Measurements from ENCODE around the gene ITGA8. TPM values are rescaled to one million over a fixed set of nuclear protein-coding genes. Genes with fewer than 3 reads are reported as not detected.
A peak's percentile ranks its signal among the peaks of the same experiment; 100 is the strongest.
"Not testable (repeated sequence)": the region's sequence is repeated elsewhere in the genome, so short reads cannot be mapped to it uniquely, and the experiment has no call there.

Gene ITGA8
- total RNA-seq, 1 donor from 2014 or later = 2.8 TPM

DNA sequence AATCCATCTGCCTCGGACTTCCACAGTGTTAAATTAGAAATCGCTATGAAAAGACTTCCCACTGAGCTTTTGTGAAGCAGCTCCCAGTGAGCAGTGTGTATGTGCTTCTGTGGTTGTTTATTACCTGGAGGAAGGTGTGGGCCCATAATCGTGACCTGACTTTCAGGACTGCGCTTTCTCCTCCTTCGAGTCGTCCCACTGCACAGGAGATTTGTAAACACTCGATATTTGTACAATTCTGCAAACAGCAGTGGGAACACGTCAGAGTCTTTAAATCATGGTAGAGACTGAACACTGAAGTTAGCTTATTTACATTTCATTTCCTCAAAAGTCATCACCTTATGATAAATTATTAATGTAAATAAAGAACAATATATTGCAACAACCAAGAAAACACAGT lies 171.4 kb downstream of the ITGA8 start:
- no peak for DNase-seq

DNA sequence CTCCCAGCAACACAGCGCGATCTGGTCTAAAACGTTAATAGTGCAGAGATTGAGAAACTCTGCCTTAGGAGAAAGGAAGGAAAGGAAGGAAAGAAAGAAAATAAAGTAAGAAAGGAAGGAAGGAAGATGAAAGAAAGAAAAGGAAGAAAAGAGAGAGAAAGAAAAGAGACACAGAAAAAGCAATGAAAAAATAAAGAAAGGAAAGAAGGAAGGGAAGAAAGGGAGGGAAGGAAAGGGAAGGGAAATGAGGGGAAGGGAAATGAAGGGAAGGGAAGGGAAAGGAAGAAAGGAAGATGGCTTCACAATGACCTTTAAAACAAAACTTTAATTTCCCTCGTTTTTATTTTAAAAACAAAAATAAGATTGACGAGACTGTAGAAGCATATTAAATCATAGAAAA lies 173.1 kb downstream of the ITGA8 start:
- DNase-seq = no peak

DNA sequence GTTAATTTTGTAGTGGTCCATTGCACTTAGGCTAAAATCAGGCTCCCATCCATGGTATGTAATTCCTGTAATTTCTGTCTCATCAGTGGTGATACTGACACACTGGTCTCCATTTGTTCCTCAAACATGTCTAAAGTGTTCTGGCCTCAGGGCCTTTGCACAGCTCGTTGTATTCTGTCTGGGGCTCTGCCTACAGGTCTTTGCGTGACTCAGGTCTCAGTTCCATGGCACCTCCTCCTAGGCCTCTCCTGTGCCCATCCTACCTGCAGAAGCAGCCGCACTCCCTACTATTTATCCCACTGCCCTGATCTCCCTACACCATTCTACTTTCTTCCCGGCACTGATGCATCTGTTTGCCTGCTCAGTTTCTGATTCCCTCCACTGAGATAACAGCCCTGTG lies 173.8 kb downstream of the ITGA8 start:
- DNase-seq = no peak

GRCh38 chr10:15545266-15545665 lies 174.5 kb downstream of the ITGA8 start:
- no peak for DNase-seq

GRCh38 chr10:15543994-15544393 lies 175.7 kb downstream of the ITGA8 start:
- no peak for DNase-seq

GRCh38 chr10:15542817-15543216 lies 176.9 kb downstream of the ITGA8 start:
- DNase-seq = no peak

- DNase-seq = no peak
Observed at GRCh38 chr10:15541376-15541775, 178.3 kb downstream of the ITGA8 start.

DNA sequence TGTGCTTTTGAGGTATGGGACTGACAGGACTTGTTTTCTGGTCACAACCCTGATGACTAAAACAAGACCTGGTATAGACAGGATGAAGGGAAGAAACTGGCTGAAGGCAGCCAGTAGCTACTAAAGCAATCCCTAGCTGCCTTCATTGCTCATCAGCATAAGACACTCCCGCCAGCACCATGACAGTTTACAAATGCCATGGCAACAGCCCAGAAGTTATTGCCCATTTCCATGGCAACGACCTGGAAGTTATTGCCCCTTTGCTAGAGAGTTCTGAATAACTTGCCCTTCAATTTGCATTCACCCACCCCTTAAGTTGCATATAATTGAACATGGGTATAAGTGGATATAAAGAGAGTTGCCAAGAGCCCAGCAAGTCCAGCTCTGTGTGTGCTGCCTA lies 179.0 kb downstream of the ITGA8 start:
- DNase-seq = no peak

GRCh38 chr10:15539262-15539661 lies 180.5 kb downstream of the ITGA8 start:
- DNase-seq = no peak

DNA sequence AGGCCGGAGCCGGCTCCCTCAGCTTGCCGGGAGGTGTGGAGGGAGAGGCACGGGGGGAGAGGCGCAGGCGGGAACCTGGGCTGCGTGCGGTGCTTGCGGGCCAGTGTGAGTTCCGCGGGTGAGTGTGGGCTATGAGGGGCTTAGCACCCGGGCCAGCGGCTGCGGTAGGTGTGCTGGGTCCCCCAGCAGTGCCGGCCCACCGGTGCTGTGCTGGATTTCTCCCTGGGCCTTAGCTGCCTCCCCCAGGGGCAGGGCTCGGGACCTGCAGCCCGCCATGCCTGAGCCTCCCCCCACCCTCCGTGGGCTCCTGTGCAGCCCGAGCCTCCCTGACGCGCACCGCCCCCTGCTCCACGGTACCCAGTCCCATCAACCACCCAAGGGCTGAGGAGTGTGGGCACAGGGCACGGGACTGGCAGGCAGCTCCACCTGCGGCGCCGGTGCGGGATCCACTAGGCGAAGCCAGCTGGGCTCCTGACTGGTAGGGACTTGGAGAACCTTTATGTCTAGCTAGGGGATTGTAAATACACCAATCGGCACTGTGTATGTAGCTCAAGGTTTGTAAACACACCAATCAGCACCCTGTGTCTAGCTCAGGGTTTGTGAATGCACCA lies 184.7 kb downstream of the ITGA8 start:
- not testable (repeated sequence) for DNase-seq

DNA sequence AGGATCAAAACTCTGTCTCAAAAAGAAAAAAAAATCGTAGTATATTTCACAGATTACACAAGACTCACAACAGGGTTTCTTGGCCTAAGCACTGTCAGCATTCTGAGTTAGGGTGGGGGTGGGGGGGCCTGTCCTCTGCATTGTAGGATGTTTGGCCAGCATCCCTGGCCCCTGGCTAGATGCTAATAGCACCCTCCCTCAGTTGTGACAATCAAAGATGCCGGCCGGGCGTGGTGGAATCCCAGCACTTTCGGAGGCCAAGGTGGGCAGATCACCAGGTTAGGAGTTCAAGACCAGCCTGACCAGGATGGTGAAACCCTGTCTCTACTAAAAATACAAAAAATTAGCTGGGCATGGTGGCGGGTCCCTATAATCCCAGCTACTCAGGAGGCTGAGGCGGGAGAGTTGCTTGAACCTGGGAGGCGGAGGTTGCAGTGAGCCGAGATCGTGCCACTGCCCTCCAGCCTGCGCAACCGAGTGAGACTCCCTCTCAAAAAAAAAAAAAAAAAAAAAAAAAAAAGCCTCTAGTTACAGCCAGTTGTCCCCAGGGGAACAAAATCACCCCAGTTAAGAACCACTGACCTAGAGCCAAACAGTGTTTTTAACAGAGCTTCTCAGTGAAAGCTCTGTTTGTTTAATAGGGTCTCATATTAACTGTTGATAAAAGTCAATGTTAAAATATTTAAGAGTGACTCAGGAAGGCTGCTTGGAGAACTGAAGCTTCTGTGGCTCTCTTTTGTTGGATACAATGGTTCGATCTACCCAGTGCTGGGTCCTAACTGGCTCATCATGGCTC lies 187.6 kb downstream of the ITGA8 start:
- no peak for DNase-seq

GRCh38 chr10:15528859-15529239 lies 190.9 kb downstream of the ITGA8 start:
- DNase-seq = no peak

- DNase-seq = no peak
Observed at GRCh38 chr10:15526754-15527153, 193.0 kb downstream of the ITGA8 start.

DNA sequence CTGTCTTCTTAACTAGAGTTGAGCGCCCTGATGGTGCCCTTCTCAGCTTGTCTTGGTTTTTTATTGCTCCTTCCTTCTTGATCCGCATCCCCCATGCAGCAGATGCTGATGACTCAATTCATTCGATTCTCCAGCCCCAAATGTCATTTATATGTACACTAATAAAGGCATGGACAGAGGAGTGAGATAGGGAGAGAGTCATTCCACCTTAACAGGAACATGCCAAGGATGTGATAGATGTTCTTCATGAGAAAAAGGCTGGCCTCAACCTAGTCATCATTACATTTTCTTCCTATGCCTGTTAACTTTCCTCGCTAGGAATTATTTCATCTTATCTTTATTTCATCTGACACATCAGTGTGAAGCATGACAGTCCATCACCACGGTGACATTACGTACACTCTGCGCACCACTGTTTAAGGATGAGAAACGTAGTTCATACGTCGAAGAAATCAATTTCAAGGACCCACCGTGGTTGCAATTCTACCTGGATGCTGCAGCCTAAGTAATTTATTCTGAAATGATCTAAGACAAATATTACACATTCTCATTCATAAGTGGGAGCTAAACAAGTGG lies 198.3 kb downstream of the ITGA8 start:
- no peak for DNase-seq

- DNase-seq = no peak
Observed at GRCh38 chr10:15518250-15518649, 201.5 kb downstream of the ITGA8 start.

DNA sequence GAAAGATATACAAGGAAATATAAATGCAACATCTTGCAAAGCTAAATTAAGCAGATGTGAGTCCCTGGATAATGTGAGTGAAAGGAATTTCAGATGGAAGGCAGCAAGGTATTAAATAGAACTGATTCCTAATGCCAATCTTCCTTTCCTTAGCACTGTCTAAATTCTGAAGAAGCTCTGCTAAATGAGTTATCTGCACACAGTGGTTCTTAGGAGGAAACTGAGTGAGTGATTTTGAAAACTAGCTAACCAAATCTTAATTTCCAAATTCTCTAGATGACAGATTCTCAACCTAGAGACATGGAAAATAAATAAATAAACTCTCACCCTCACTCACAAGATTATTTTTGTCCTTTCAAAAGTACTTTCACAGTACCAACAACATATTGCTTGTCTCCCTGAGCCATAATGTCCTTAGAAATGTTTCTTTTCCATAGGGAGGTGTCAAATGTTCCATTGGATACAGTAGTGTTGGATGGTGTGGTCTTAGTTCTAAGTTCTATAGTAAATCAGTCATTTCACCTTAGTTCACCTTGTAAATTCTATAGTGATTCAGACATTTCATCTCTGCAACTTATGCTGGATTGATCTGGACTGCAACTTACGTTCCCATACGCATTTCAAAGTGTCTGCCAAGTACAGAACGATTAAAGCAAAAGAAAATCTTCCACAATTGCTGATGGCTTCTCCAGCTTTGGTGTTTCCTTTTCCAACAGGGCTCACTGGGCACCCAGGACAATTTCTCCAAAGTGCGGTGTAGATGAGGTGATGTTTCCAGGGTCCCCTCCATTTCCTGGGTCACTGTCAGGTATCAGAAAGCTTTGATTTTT lies 203.3 kb downstream of the ITGA8 start:
- DNase-seq = no peak

GRCh38 chr10:15515202-15515601 lies 204.5 kb downstream of the ITGA8 start:
- peak; percentile 35 for DNase-seq

GRCh38 chr10:15510963-15511362 lies 208.8 kb downstream of the ITGA8 start:
- no peak for DNase-seq

DNA sequence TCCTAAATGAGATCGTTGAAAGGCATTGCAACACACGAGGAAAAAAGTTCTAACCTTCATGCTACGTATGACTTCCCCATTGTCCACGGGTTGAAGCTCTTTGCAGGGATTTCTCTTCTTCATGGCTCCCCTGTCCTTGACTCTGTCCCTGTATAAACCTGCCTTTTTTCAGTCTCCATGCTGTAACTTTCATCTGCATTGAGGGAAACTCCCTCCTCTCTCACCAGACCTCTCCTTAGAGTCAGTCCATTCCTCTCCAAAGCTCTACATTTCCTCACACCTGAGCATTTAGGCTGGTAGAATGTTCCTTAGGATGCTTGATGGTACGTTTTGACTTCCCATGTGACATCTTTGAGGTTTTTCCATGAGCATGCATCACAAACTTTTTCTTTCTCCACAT lies 214.4 kb downstream of the ITGA8 start:
- DNase-seq = no peak

DNA sequence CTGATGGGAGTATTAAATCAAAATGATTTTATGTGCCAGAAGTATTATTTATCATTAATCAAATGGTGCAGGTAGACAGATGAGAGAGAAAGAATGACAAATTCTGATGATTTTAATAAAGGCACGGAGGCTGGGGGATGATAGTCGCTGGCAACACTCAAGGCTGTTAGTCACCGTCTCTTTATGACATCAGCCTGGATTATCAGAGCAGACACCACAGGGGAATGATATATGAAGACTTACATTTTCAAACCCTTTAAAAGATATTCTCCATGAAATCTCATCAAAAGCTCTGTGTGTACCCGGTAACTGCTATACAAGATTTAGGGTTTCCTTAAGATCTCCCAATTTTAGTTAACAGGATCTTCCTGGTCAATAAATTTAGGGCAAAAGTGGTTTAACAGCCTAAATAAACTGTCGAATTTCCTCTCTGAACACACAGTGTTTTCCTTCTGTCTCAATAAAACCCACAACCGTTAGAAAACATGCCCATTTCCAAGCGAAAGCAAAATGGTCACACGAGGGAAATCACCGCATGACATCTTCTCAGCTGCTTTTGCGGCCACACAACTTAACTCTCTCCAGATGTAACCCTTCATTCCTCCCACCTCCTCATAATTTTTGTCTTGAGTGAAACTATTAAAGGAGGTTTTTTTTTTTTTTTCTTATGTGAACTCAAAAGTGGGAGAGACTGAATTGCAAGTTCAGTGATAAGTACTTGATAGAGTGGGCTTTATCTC lies 215.5 kb downstream of the ITGA8 start:
- no peak for DNase-seq

- no peak for DNase-seq
Observed at GRCh38 chr10:15494850-15495506, 224.7 kb downstream of the ITGA8 start.
